Activated CD4-positive, alpha-beta memory T cell treated with anti-CD3 and anti-CD28 coated beads for 36 hours (primary cell): Measurements from ENCODE around the gene PTGFRN. TPM values are rescaled to one million over a fixed set of nuclear protein-coding genes. Genes with fewer than 3 reads are reported as not detected.

Experiments
- CTCF ChIA-PET: fragments of 350-600 bp; sonication (Branson Sonifier 250); formaldehyde crosslinking; loops from one replicate; lab custom pipeline; 2021; ENCODE audit warnings: antibody characterized with exemption, inconsistent platforms; lab: Charles Lee
- POLR2A ChIA-PET: fragments of 350-600 bp; sonication (Branson Sonifier 250); formaldehyde crosslinking; loops from one replicate; lab custom pipeline; 2021; ENCODE audit warnings: antibody characterized with exemption; lab: Charles Lee
- DNase-seq: peaks from one replicate; pipeline ENCODE4 v3.0.0-alpha.2; 2020
- H3K27ac Mint-ChIP-seq: one replicate; pipeline ENCODE4 v1.8.0; 2021; ENCODE audit warnings: mixed read lengths
- H3K27me3 Mint-ChIP-seq: one replicate; pipeline ENCODE4 v1.8.0; 2021; ENCODE audit warnings: mixed read lengths
- H3K36me3 Mint-ChIP-seq: one replicate; pipeline ENCODE4 v1.8.0; 2021; ENCODE audit warnings: mixed read lengths
- H3K4me1 Mint-ChIP-seq: one replicate; pipeline ENCODE4 v1.8.0; 2021; ENCODE audit warnings: low read depth, mixed read lengths
- H3K4me3 Mint-ChIP-seq: one replicate; pipeline ENCODE4 v1.8.0; 2021; ENCODE audit warnings: mild to moderate bottlenecking, mixed read lengths
- H3K9me3 Mint-ChIP-seq: one replicate; pipeline ENCODE4 v1.8.0; 2021; ENCODE audit warnings: mixed read lengths
- intact Hi-C: fragments of 100-400 bp; cut with micrococcal nuclease; formaldehyde crosslinking; loops from one replicate; pipeline ENCODE4 v1.15.1; 2023
- total RNA-seq, 2 experiments: library from RNA; stranded (reverse); gene quantifications; one replicate each; pipeline ENCODE4 v1.2.3, GENCODE V29; 2021

The PTGFRN gene
- total RNA-seq, 2 experiments from 2014 or later: 13.5 to 14.2 TPM

- no peak for DNase-seq
- Mint-ChIP-seq H3K9me3 (no peaks in the 10 kb centered on the region), H3K4me1 (peaks cover 4% of the 10 kb centered on the region), H3K27ac (no peak overlapping the region), H3K27me3 (no peaks in the 10 kb centered on the region), H3K4me3 (no peak overlapping the region), H3K36me3 (no peaks in the 10 kb centered on the region)
- ChIA-PET CTCF (no interaction called here), POLR2A (no interaction called here)
- intact Hi-C loops: no loop called here
Observed at GRCh38 chr1:117015724-117016123, 106.0 kb downstream of the PTGFRN start.

GRCh38 chr1:117017062-117017461 lies 107.3 kb downstream of the PTGFRN start:
- POLR2A ChIA-PET: no interaction called here
- Mint-ChIP-seq H3K4me3 (no peak overlapping the region), H3K27me3 (no peaks in the 10 kb centered on the region), H3K9me3 (no peaks in the 10 kb centered on the region), H3K4me1 (peaks cover 4% of the 10 kb centered on the region), H3K27ac (no peak overlapping the region), H3K36me3 (no peaks in the 10 kb centered on the region)
- intact Hi-C loops: no loop called here
- CTCF ChIA-PET: no interaction called here
- DNase-seq: no peak

- Mint-ChIP-seq H3K27ac (no peak overlapping the region), H3K4me3 (no peak overlapping the region), H3K4me1 (peaks cover 4% of the 10 kb centered on the region), H3K9me3 (no peaks in the 10 kb centered on the region), H3K27me3 (no peaks in the 10 kb centered on the region), H3K36me3 (no peaks in the 10 kb centered on the region)
- ChIA-PET CTCF (no interaction called here), POLR2A (no interaction called here)
- no peak for DNase-seq
- intact Hi-C loops: no loop called here
Observed at GRCh38 chr1:117017648-117018047, 107.9 kb downstream of the PTGFRN start.

- DNase-seq: no peak
- H3K36me3 Mint-ChIP-seq: no peaks in the 10 kb centered on the region
- no peaks in the 10 kb centered on the region for H3K4me1 Mint-ChIP-seq
- POLR2A ChIA-PET: interaction anchor here (0.5 kb wide), 1 partner anchor 343 kb away, joined by 4 read pairs; no protein-coding TSS in a partner anchor
- no peaks in the 10 kb centered on the region for H3K9me3 Mint-ChIP-seq
- H3K4me3 Mint-ChIP-seq: no peak overlapping the region
- no peaks in the 10 kb centered on the region for H3K27me3 Mint-ChIP-seq
- intact Hi-C loops: no loop called here
- no peak overlapping the region for H3K27ac Mint-ChIP-seq
- CTCF ChIA-PET: no interaction called here
Observed at GRCh38 chr1:117020526-117021156, 110.9 kb downstream of the PTGFRN start.

GRCh38 chr1:117022114-117022513 lies 112.4 kb downstream of the PTGFRN start:
- no peaks in the 10 kb centered on the region for H3K4me1 Mint-ChIP-seq
- no peaks in the 10 kb centered on the region for H3K9me3 Mint-ChIP-seq
- DNase-seq: no peak
- no peak overlapping the region for H3K4me3 Mint-ChIP-seq
- H3K36me3 Mint-ChIP-seq: no peaks in the 10 kb centered on the region
- ChIA-PET POLR2A (no interaction called here), CTCF (no interaction called here)
- no peaks in the 10 kb centered on the region for H3K27me3 Mint-ChIP-seq
- H3K27ac Mint-ChIP-seq: no peak overlapping the region
- intact Hi-C loops: no loop called here

GRCh38 chr1:117025568-117025967 lies 115.9 kb downstream of the PTGFRN start:
- intact Hi-C loops: no loop called here
- Mint-ChIP-seq H3K4me1 (no peaks in the 10 kb centered on the region), H3K36me3 (no peaks in the 10 kb centered on the region), H3K4me3 (no peak overlapping the region), H3K27ac (no peak overlapping the region), H3K27me3 (no peaks in the 10 kb centered on the region), H3K9me3 (no peaks in the 10 kb centered on the region)
- no peak for DNase-seq
- POLR2A ChIA-PET: no interaction called here
- CTCF ChIA-PET: no interaction called here

GRCh38 chr1:117026361-117026760 lies 116.6 kb downstream of the PTGFRN start:
- no peaks in the 10 kb centered on the region for H3K4me1 Mint-ChIP-seq
- no peaks in the 10 kb centered on the region for H3K36me3 Mint-ChIP-seq
- ChIA-PET POLR2A (no interaction called here), CTCF (no interaction called here)
- H3K9me3 Mint-ChIP-seq: no peaks in the 10 kb centered on the region
- intact Hi-C loops: no loop called here
- H3K4me3 Mint-ChIP-seq: no peak overlapping the region
- DNase-seq: no peak
- no peak overlapping the region for H3K27ac Mint-ChIP-seq
- H3K27me3 Mint-ChIP-seq: no peaks in the 10 kb centered on the region

GRCh38 chr1:117029685-117030084 lies 120.0 kb downstream of the PTGFRN start:
- POLR2A ChIA-PET: no interaction called here
- H3K9me3 Mint-ChIP-seq: no peaks in the 10 kb centered on the region
- no peak for DNase-seq
- no peak overlapping the region for H3K4me3 Mint-ChIP-seq
- H3K27ac Mint-ChIP-seq: no peak overlapping the region
- intact Hi-C loops: no loop called here
- H3K27me3 Mint-ChIP-seq: no peaks in the 10 kb centered on the region
- no peaks in the 10 kb centered on the region for H3K4me1 Mint-ChIP-seq
- CTCF ChIA-PET: no interaction called here
- no peaks in the 10 kb centered on the region for H3K36me3 Mint-ChIP-seq

- CTCF ChIA-PET: no interaction called here
Observed at GRCh38 chr1:117030271-117030877, 120.7 kb downstream of the PTGFRN start.

GRCh38 chr1:117032266-117032665 lies 122.5 kb downstream of the PTGFRN start:
- Mint-ChIP-seq H3K4me3 (no peak overlapping the region), H3K36me3 (no peaks in the 10 kb centered on the region), H3K9me3 (no peaks in the 10 kb centered on the region), H3K27ac (no peak overlapping the region), H3K4me1 (no peaks in the 10 kb centered on the region), H3K27me3 (no peaks in the 10 kb centered on the region)
- POLR2A ChIA-PET: no interaction called here
- no peak for DNase-seq
- CTCF ChIA-PET: no interaction called here
- intact Hi-C loops: no loop called here

More at GRCh38 chr1:117030271-117030877, 120.7 kb downstream of the PTGFRN start:
- Mint-ChIP-seq H3K27me3 (no peaks in the 10 kb centered on the region), H3K4me3 (no peak overlapping the region), H3K9me3 (no peaks in the 10 kb centered on the region), H3K27ac (no peak overlapping the region), H3K4me1 (no peaks in the 10 kb centered on the region), H3K36me3 (no peaks in the 10 kb centered on the region)
- intact Hi-C loops: no loop called here
- POLR2A ChIA-PET: no interaction called here
- DNase-seq: no peak

- ChIA-PET POLR2A (no interaction called here), CTCF (no interaction called here)
- Mint-ChIP-seq H3K36me3 (no peaks in the 10 kb centered on the region), H3K4me3 (no peak overlapping the region), H3K4me1 (no peaks in the 10 kb centered on the region), H3K27ac (no peak overlapping the region), H3K27me3 (no peaks in the 10 kb centered on the region), H3K9me3 (no peaks in the 10 kb centered on the region)
- intact Hi-C loops: no loop called here
- no peak for DNase-seq
Observed at GRCh38 chr1:117032681-117033539, 123.2 kb downstream of the PTGFRN start.

GRCh38 chr1:117033772-117034171 lies 124.1 kb downstream of the PTGFRN start:
- ChIA-PET POLR2A (no interaction called here), CTCF (no interaction called here)
- no peak for DNase-seq
- H3K9me3 Mint-ChIP-seq: no peaks in the 10 kb centered on the region
- H3K36me3 Mint-ChIP-seq: no peaks in the 10 kb centered on the region
- no peaks in the 10 kb centered on the region for H3K4me1 Mint-ChIP-seq
- intact Hi-C loops: no loop called here
- H3K27me3 Mint-ChIP-seq: no peaks in the 10 kb centered on the region
- H3K4me3 Mint-ChIP-seq: no peak overlapping the region
- H3K27ac Mint-ChIP-seq: no peak overlapping the region
